HG03442 (cell line): ENCODE data around the gene LRMDA.

Experiments used
- ATAC-seq: cut with Tn5 transposase; IDR thresholded peaks from one replicate; pipeline ENCODE4 v1.9.1; 2021; ENCODE audit warnings: mild to moderate bottlenecking, moderate library complexity; ENCODE audit not compliant: unreplicated experiment

LRMDA gene

GRCh38 chr10:76433161-76434005, 1002.0 kb downstream of the LRMDA start:
- ATAC-seq, result no peak

GRCh38 chr10:76435157-76435556, 1003.7 kb downstream of the LRMDA start:
- ATAC-seq, result no peak

- no peak for ATAC-seq
These were observed 1005.0 kb downstream of the LRMDA start for GRCh38 chr10:76436401-76436811.

- no peak for ATAC-seq
These were observed 1005.6 kb downstream of the LRMDA start for GRCh38 chr10:76436981-76437380.

GRCh38 chr10:76440426-76440825, 1009.0 kb downstream of the LRMDA start:
- no peak for ATAC-seq

- ATAC-seq, result no peak
These were observed 1010.7 kb downstream of the LRMDA start for GRCh38 chr10:76442113-76442512.

- ATAC-seq, result no peak
These were observed 1012.8 kb downstream of the LRMDA start for GRCh38 chr10:76444034-76444800.

GRCh38 chr10:76447578-76447977, 1016.2 kb downstream of the LRMDA start:
- no peak for ATAC-seq

GRCh38 chr10:76451911-76452310, 1020.5 kb downstream of the LRMDA start:
- no peak for ATAC-seq

- no peak for ATAC-seq
These were observed 1021.9 kb downstream of the LRMDA start for GRCh38 chr10:76453332-76453731.

- no peak for ATAC-seq
These were observed 1022.6 kb downstream of the LRMDA start for GRCh38 chr10:76453997-76454396.

GRCh38 chr10:76454506-76455140, 1023.2 kb downstream of the LRMDA start:
- ATAC-seq, result no peak

GRCh38 chr10:76456197-76456596, 1024.8 kb downstream of the LRMDA start:
- ATAC-seq, result no peak

- no peak for ATAC-seq
These were observed 1027.7 kb downstream of the LRMDA start for GRCh38 chr10:76459016-76459730.

- ATAC-seq, result no peak
These were observed 1029.6 kb downstream of the LRMDA start for GRCh38 chr10:76461024-76461423.

- ATAC-seq, result no peak
These were observed 1031.7 kb downstream of the LRMDA start for GRCh38 chr10:76463111-76463510.

- no peak for ATAC-seq
These were observed 1035.5 kb downstream of the LRMDA start for GRCh38 chr10:76466836-76467503.

GRCh38 chr10:76469675-76470074, 1038.3 kb downstream of the LRMDA start:
- ATAC-seq, result no peak

GRCh38 chr10:76479103-76479790, 1047.8 kb downstream of the LRMDA start:
- no peak for ATAC-seq

- ATAC-seq, result no peak
These were observed 1049.8 kb downstream of the LRMDA start for GRCh38 chr10:76481178-76481577.
